IMR-90 (cell line): ENCODE results near the gene ADGRB3. TPM values are rescaled to one million over a fixed set of nuclear protein-coding genes. Genes with fewer than 3 reads are reported as not detected.

Source experiments
- ATAC-seq: fragments of 200-7000 bp; cut with Tn5 transposase; 2 replicates; pipeline ENCODE4 v1.9.1; 2020; ENCODE audit warnings: low read depth, mild to moderate bottlenecking, moderate library complexity
- BruUV-seq: library from RNA; stranded (reverse); fragments of 400-500 nt; replicated peaks from 2 replicates; lab custom pipeline; 2021; lab: Mats Ljungman, UMichigan
- CTCF ChIA-PET: fragments of 300-600 bp; formaldehyde crosslinking; extraction: SDS; loops from one replicate; lab custom pipeline; 2021; ENCODE audit warnings: antibody characterized with exemption; lab: Yijun Ruan, JAX
- POLR2A ChIA-PET: fragments of 300-600 bp; sonication (Branson Sonifier 250); formaldehyde crosslinking; loops from one replicate; lab custom pipeline; 2022; ENCODE audit warnings: antibody characterized with exemption; ENCODE audit not compliant: unreplicated experiment; lab: Charles Lee
- DNase-seq: peaks from one replicate; pipeline ENCODE4 v3.0.0; 2013
- H2AFZ ChIP-seq: replicated peaks from 2 replicates; pipeline ENCODE3; 2013; ENCODE audit warnings: low read length, mild to moderate bottlenecking; ENCODE audit not compliant: poor library complexity
- H2AK5ac ChIP-seq: 2 replicates; pipeline ENCODE4 v1.6.1; 2013; ENCODE audit warnings: low read depth, low read length, inconsistent platforms
- H2AK9ac ChIP-seq: replicated peaks from 2 replicates; pipeline ENCODE3; 2013; ENCODE audit warnings: mild to moderate bottlenecking, low read depth, low read length, moderate library complexity; ENCODE audit not compliant: poor library complexity
- H2BK120ac ChIP-seq: 2 replicates; pipeline ENCODE4 v1.6.1; 2013; ENCODE audit warnings: low read depth, low read length, inconsistent platforms
- H2BK15ac ChIP-seq: 3 replicates; pipeline ENCODE4 v1.6.1; 2013; ENCODE audit warnings: low read depth, low read length, inconsistent platforms
- H2BK20ac ChIP-seq: 2 replicates; pipeline ENCODE4 v1.6.1; 2013; ENCODE audit warnings: low read depth, mild to moderate bottlenecking, inconsistent platforms, low read length, moderate library complexity
- H2BK5ac ChIP-seq: 2 replicates; pipeline ENCODE4 v1.6.1; 2013; ENCODE audit warnings: mild to moderate bottlenecking, low read depth, low read length, inconsistent platforms; ENCODE audit not compliant: poor library complexity, severe bottlenecking
- H3K14ac ChIP-seq: replicated peaks from 2 replicates; pipeline ENCODE4 v1.6.1; 2013; ENCODE audit warnings: low read depth, low read length, inconsistent platforms
- H3K18ac ChIP-seq: 2 replicates; pipeline ENCODE4 v1.6.1; 2013; ENCODE audit warnings: low read depth, low read length, control low read depth
- H3K23ac ChIP-seq: 2 replicates; pipeline ENCODE4 v1.6.1; 2013; ENCODE audit warnings: low read depth, low read length, inconsistent platforms
- H3K27ac ChIP-seq: 2 replicates; pipeline ENCODE4 v1.5.1; 2013; ENCODE audit warnings: mild to moderate bottlenecking, control low read depth, low read length; ENCODE audit not compliant: insufficient read depth
- H3K27me3 ChIP-seq: 2 replicates; pipeline ENCODE4 v1.6.1; 2013; ENCODE audit warnings: low read length; ENCODE audit not compliant: control insufficient read depth, insufficient read depth
- H3K36me3 ChIP-seq: 2 replicates; pipeline ENCODE4 v1.6.1; 2013; ENCODE audit warnings: low read length, mixed read lengths; ENCODE audit not compliant: control insufficient read depth, insufficient read depth
- H3K4ac ChIP-seq: 2 replicates; pipeline ENCODE4 v1.6.1; 2013; ENCODE audit warnings: low read depth, low read length, inconsistent platforms
- H3K4me1 ChIP-seq: 2 replicates; pipeline ENCODE4 v1.6.1; 2013; ENCODE audit warnings: low read length, mixed read lengths; ENCODE audit not compliant: control insufficient read depth, insufficient read depth
- H3K4me2 ChIP-seq: 2 replicates; pipeline ENCODE4 v1.6.1; 2013; ENCODE audit warnings: low read depth, mild to moderate bottlenecking, control low read depth, low read length, moderate library complexity
- H3K4me3 ChIP-seq: 2 replicates; pipeline ENCODE4 v1.5.1; 2013; ENCODE audit warnings: low read depth, mild to moderate bottlenecking, control low read depth, low read length, moderate library complexity; ENCODE audit not compliant: insufficient read depth
- H3K56ac ChIP-seq: 2 replicates; pipeline ENCODE4 v1.6.1; 2013; ENCODE audit warnings: low read length, inconsistent platforms; ENCODE audit not compliant: insufficient read depth; ENCODE audit errors: extremely low read depth
- H3K79me1 ChIP-seq, 2 experiments: 2 replicates each; pipeline ENCODE4 v1.6.1; 2013; ENCODE audit warnings: low read length in 2 of 2, inconsistent platforms in 1 of 2, low read depth in 1 of 2
- H3K9ac ChIP-seq: 2 replicates; pipeline ENCODE4 v1.6.1; 2013; ENCODE audit warnings: low read depth, low read length, control low read depth
- H3K9me1 ChIP-seq: 2 replicates; pipeline ENCODE4 v1.6.1; 2013; ENCODE audit warnings: low read length, inconsistent platforms; ENCODE audit not compliant: insufficient read depth
- H3K9me3 ChIP-seq: 2 replicates; pipeline ENCODE4 v1.6.1; 2013; ENCODE audit warnings: low read length; ENCODE audit not compliant: control insufficient read depth, insufficient read depth
- H4K20me1 ChIP-seq: 2 replicates; pipeline ENCODE4 v1.6.1; 2013; ENCODE audit warnings: low read length, inconsistent platforms; ENCODE audit not compliant: insufficient read depth
- H4K5ac ChIP-seq: 2 replicates; pipeline ENCODE4 v1.6.1; 2013; ENCODE audit warnings: mild to moderate bottlenecking, low read depth, low read length, control low read depth
- H4K8ac ChIP-seq, 2 experiments: 2 replicates each; pipeline ENCODE4 v1.6.1; 2013; ENCODE audit warnings: low read depth in 2 of 2, low read length in 2 of 2, control low read depth in 1 of 2, inconsistent platforms in 1 of 2
- H4K91ac ChIP-seq: 2 replicates; pipeline ENCODE4 v1.6.1; 2013; ENCODE audit warnings: low read depth, low read length, inconsistent platforms; ENCODE audit not compliant: insufficient read depth
- MAFK ChIP-seq: IDR thresholded peaks from 2 replicates; pipeline ENCODE4 v1.6.1; 2012; ENCODE audit warnings: low read depth, low read length, improper control_type of control experiment
- NFE2L2 ChIP-seq: fragments of 150-350 bp; IDR thresholded peaks from 2 replicates; pipeline ENCODE4 v1.6.1; 2016; ENCODE audit warnings: low read depth, mild to moderate bottlenecking, low read length
- WGBS, 2 experiments: methylation state at CpG; one replicate each; pipeline versions ENCODE4 v1.1.5 to v1.1.7; 2013; ENCODE audit warnings: missing lambda C conversion rate in 2 of 2; ENCODE audit not compliant: insufficient read length in 1 of 2; ENCODE audit errors: extremely low coverage in 2 of 2; 5-methylcytosine and 5-hydroxymethylcytosine counted together
- dilution Hi-C: fragments of 300-500 bp; cut with HindIII; formaldehyde crosslinking; loops from one replicate; pipeline ENCODE4 v1.14.3; 2018; ENCODE audit warnings: low sequenced_read_pairs; ENCODE audit not compliant: unreplicated experiment
- in situ Hi-C: fragments of 300-500 bp; cut with MboI; formaldehyde crosslinking; loops from 3 replicates; pipeline ENCODE4 v1.14.3; 2019; ENCODE audit warnings: low sequenced_read_pairs, inconsistent platforms, mixed read lengths
- intact Hi-C: fragments of 100-400 bp; cut with micrococcal nuclease; formaldehyde crosslinking; loops from 2 replicates; pipeline ENCODE4 v1.10.0; 2022
- polyA plus RNA-seq, 3 experiments: library from polyadenylated mRNA; depleted of rRNA; stranded (reverse); fragments of >200 nt; gene quantifications; 2 replicates each; pipeline ENCODE4 v1.2.3, GENCODE V29; 2012; ENCODE audit warnings: low replicate concordance in 1 of 3
- total RNA-seq: library from RNA; depleted of rRNA; stranded (reverse); fragments of >200 nt; gene quantifications from 2 replicates; pipeline ENCODE4 v1.2.3, GENCODE V29; 2012

Gene ADGRB3
- total and polyA plus RNA-seq, 2 of the 4 experiments (the other 2 are of a cell fraction): not detected

GRCh38 chr6:68760941-68761676, 126.0 kb downstream of the ADGRB3 start:
- Histone ChIP-seq H3K27ac (no peak overlapping the region), H2BK15ac (no peak overlapping the region), H3K18ac (no peak overlapping the region), H4K20me1 (no peaks in the 10 kb centered on the region), H3K4me1 (no peaks in the 10 kb centered on the region), H2BK20ac (no peak overlapping the region), H3K36me3 (no peaks in the 10 kb centered on the region), H4K5ac (no peak overlapping the region), H2AK5ac (no peak overlapping the region), H2BK5ac (no peak overlapping the region), H3K9ac (no peak overlapping the region), H2AFZ (no peak overlapping the region), H3K79me1 (no peaks in the 10 kb centered on the region), H3K27me3 (no peaks in the 10 kb centered on the region), H3K4ac (no peak overlapping the region), H2BK120ac (no peak overlapping the region), H3K9me1 (no peaks in the 10 kb centered on the region), H3K4me3 (no peak overlapping the region), H3K23ac (no peak overlapping the region), H4K8ac (no peak overlapping the region), H3K56ac (no peak overlapping the region), H3K4me2 (no peak overlapping the region), H4K91ac (no peak overlapping the region), H3K9me3 (no peaks in the 10 kb centered on the region), H2AK9ac (no peak overlapping the region), H3K14ac (no peak overlapping the region)
- TF ChIP-seq MAFK (no peak), NFE2L2 (no peak)
- no TSS peak for BruUV-seq
- ChIA-PET POLR2A (no interaction called here), CTCF (no interaction called here)
- no peak for DNase-seq
- no CpG with 5 or more reads among the region's 8 CpGs for WGBS, 2 experiments
- in situ Hi-C loops (no loop called here), dilution Hi-C loops (no loop called here), intact Hi-C loops (no loop called here)
- no peak for ATAC-seq
